WTC11 (cell line): ENCODE results near the gene RGS19.

Experiments used
- CTCF ChIP-seq: fragments of 200-600 bp; IDR thresholded peaks from 2 replicates; pipeline ENCODE4 v1.8.0; 2022; ENCODE audit warnings: antibody characterized with exemption
- SMAD3 ChIP-seq: sonication (generic); formaldehyde crosslinking; IDR thresholded peaks from 2 replicates; pipeline ENCODE4 v1.8.0; 2022; ENCODE audit warnings: missing genetic modification reagents, mild to moderate bottlenecking, borderline replicate concordance

- TF ChIP-seq SMAD3 = no peak
- no peak for TF ChIP-seq CTCF
Observed at GRCh38 chr20:64119301-64119680, 40.0 kb upstream of the RGS19 start.
